Measurements from ENCODE around the gene LDLRAD4. TPM values are rescaled to one million over a fixed set of nuclear protein-coding genes. Genes with fewer than 3 reads are reported as not detected.

Gene LDLRAD4
- polyA plus RNA-seq, 4 donors = 2.7 to 17.6 (median 7.0) TPM

DNA sequence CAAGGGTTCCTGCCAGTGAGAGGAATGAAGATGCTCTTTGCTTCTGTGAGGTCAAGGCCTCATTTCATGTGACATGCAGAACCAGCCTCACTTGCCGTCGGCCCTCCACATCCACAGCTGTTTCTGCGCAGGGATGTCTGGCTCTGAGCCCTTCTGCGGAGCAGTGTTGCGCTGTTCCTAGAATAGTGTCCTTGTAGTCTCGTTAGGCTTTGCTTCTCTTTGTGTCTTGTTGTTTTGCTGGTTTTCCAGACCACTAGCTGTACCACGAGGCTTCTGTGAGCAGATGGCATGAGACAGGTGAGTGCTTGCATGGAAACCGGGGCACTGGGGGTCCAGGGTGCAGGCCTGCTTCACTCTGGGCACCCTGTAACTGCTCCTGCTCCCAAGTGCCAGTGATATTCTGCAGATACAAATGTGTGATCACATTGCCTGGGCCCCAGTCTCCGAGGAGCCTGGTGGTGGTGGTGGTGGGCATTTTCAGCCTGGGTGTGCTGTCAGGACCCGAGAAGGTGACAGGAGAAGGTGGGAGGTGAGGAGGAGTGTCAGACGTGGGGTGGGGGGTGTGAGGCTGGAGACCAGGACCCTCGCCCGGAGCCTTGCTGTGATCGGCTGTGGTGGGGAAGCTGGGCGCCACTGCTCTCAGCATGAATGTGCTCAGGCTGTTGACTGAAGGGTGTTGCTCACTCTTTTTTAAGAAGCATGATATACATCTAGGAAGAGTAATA, 34.3 kb downstream of the LDLRAD4 start:
- Histone ChIP-seq H3K4me1 (ENCODE audit: control insufficient read depth in 3 of 3, insufficient read depth in 2 of 3, low read depth in 1 of 3, low read length in 2 of 3) (peaks cover 0 to 4% (median 0%) of the 10 kb centered on the region in 3 donors), H3K27me3 (ENCODE audit: control insufficient read depth in 3 of 3, insufficient read depth in 3 of 3, low read length in 3 of 3) (no peaks in the 10 kb centered on the region), H3K9me3 (ENCODE audit: control insufficient read depth in 2 of 2, insufficient read depth in 1 of 2, low read depth in 1 of 2, low read length in 1 of 2) (no peaks in the 10 kb centered on the region), H3K27ac (ENCODE audit: low read depth in 1 of 3, low read length in 2 of 3) (no peak overlapping the region), H3K4me3 (ENCODE audit: low read depth in 1 of 3, low read length in 3 of 3) (no peak overlapping the region), H3K36me3 (ENCODE audit: control insufficient read depth in 3 of 3, insufficient read depth in 2 of 3, low read depth in 1 of 3, low read length in 3 of 3) (no peaks in the 10 kb centered on the region)
- FAIRE-seq (no peak), DNase-seq (no peak)
- 88 to 90% (median 89%) methylated on average over 15 of the region's 15 CpGs for WGBS, 3 donors

DNA sequence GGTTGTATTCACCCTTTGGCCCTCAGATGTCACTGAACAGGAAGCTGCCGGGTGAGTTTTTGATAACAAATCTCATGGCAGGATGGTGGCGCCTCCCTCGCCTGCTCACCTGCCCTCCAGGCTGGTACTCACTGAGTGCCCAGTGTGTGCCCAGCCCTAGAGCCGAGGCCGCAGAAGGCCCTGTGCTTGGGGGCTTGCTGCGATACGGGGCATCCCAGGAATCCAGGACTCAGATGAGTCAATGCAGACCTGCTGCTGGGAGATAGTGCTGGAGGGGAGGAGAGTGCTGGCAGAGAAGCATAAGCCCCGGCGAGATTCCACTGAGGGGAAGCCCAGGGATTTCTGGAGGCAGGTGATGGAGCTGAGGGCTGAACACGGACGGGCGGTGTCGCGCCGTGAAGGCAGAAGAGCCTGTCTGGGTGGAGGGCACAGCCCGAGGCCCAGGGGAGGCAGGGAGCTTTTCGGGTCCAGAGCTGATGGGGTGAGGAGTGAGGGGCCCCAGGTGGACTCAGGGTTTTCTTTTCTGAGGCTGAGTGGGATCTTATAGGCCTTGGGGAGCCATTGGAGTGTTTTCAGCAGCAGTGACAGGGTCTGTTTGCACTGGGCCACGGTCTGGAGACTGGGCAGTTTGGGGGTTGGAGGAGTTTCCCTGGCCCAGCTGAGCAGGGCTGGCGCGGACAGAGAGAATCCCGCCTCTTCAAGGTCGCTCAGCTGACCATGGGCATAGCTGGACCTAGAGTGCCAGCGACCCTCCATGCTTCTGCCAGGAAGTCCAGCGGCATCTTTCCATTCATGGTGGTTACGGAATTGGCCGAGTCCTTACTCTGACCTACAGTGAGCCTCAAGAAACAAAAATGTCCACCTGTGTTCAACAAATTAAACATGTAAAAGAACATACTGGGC, 35.5 kb downstream of the LDLRAD4 start:
- DNase-seq (peak in 1 of 2 donors; percentile 77), FAIRE-seq (no peak)
- Histone ChIP-seq H3K4me3 (ENCODE audit: low read depth in 1 of 3, low read length in 3 of 3) (no peak overlapping the region), H3K4me1 (ENCODE audit: control insufficient read depth in 3 of 3, insufficient read depth in 2 of 3, low read depth in 1 of 3, low read length in 2 of 3) (peaks cover 0 to 4% (median 0%) of the 10 kb centered on the region in 3 donors), H3K27ac (ENCODE audit: low read depth in 1 of 3, low read length in 2 of 3) (no peak overlapping the region), H3K9me3 (ENCODE audit: control insufficient read depth in 2 of 2, insufficient read depth in 1 of 2, low read depth in 1 of 2, low read length in 1 of 2) (no peaks in the 10 kb centered on the region), H3K27me3 (ENCODE audit: control insufficient read depth in 3 of 3, insufficient read depth in 3 of 3, low read length in 3 of 3) (no peaks in the 10 kb centered on the region), H3K36me3 (ENCODE audit: control insufficient read depth in 3 of 3, insufficient read depth in 2 of 3, low read depth in 1 of 3, low read length in 3 of 3) (no peaks in the 10 kb centered on the region)
- 66 to 86% (median 73%) methylated on average over 26 of the region's 26 CpGs for WGBS, 3 donors

DNA sequence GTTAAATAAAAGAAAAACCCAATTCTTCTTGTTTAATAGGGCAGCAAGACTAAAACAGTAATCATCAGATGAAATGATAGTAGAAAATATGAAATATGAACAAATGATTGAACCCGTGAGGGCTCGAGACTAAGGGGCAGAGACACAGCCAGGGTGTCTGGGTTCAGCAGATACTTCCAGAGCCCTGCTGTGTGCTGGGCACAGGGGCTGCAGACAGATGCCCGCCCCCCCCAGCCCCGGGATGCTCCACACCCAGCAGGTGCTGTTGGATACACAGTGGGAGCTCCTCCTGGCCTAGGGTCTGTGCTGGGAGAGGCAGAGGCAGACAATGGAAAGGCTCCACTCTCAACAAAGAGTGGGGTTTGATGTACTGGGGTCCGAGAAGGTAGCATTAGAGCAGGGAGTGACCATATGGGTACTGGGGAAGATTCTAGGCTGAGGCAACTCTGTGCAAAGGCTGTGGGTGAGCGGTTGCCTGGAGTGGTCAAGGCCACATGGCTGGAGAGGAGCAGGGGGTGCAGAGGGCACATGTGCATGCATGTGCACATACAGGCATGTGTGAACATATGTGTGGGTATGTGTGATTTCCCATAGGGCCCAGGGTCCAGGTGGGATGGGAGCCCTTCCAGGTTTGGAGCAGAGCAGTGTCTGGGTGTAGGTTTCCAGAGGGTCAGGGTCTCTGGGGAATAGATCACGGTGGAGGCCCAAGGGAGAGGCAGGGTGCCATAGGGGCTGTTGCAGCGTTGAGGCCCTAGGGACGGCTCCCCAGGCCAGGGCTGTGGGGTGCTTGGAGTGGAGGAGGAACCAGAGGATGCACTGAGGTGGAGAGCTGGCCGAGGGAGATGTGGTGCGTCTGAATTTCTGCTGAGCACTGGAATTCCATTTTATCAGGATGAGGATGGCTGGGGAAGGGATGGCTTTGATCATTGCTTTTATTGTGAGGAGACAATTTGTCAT, 36.7 kb downstream of the LDLRAD4 start:
- no peaks in the 10 kb centered on the region for H3K27me3 ChIP-seq (ENCODE audit: control insufficient read depth in 3 of 3, insufficient read depth in 3 of 3, low read length in 3 of 3)
- H3K9me3 ChIP-seq (ENCODE audit: control insufficient read depth in 2 of 2, insufficient read depth in 1 of 2, low read depth in 1 of 2, low read length in 1 of 2) = no peaks in the 10 kb centered on the region
- no peak overlapping the region for H3K4me3 ChIP-seq (ENCODE audit: low read depth in 1 of 3, low read length in 3 of 3)
- H3K36me3 ChIP-seq (ENCODE audit: control insufficient read depth in 3 of 3, insufficient read depth in 2 of 3, low read depth in 1 of 3, low read length in 3 of 3) = no peaks in the 10 kb centered on the region
- DNase-seq (no peak), FAIRE-seq (no peak)
- H3K4me1 ChIP-seq (ENCODE audit: control insufficient read depth in 3 of 3, insufficient read depth in 2 of 3, low read depth in 1 of 3, low read length in 2 of 3) = peaks cover 0 to 4% (median 0%) of the 10 kb centered on the region in 3 donors
- WGBS, 3 donors = 91 to 94% (median 93%) methylated on average over 11 of the region's 11 CpGs
- H3K27ac ChIP-seq (ENCODE audit: low read depth in 1 of 3, low read length in 2 of 3) = no peak overlapping the region

DNA sequence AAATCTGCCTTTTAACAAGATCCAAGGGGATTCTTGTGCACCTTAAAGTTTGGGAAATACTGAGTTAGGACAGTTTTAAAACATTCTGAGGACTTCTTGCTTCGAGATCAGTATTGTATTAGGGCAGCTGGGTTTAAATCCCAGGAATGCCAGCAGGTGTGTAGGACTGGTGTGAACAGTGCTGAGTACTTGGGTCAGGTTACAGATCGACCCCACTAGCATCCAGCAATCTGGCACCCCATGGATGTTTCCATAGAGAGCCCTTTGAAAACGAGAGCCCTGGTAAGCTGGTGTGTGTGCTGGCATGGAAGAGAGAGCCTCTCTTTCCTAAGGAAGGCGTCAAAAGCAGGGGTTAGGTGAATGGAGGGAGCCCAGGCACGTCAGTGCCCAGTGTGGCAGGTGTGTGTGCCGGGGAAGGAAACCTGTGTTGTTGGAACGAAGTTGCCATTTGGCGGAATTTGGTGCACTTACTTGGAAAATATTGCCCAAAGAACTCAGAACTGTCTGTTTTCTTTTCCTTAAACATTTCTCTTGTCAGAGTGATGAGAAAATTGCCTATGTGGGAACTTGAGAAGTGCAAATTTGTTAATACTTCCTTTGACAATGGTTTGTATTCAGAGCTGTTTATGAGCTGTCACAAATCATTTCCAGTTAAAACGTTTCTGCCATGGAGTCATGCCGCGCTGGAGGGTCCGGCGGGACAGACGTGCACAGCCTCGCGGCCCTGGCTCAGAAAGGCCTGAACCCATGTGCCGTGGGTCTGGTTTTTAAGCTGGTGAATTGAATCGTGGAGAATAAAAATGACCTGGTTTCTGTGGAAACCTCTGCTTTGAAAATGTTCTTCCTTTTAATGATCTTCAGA, 38.1 kb downstream of the LDLRAD4 start:
- Histone ChIP-seq H3K36me3 (ENCODE audit: control insufficient read depth in 3 of 3, insufficient read depth in 2 of 3, low read depth in 1 of 3, low read length in 3 of 3) (no peaks in the 10 kb centered on the region), H3K27me3 (ENCODE audit: control insufficient read depth in 3 of 3, insufficient read depth in 3 of 3, low read length in 3 of 3) (no peaks in the 10 kb centered on the region), H3K27ac (ENCODE audit: low read depth in 1 of 3, low read length in 2 of 3) (no peak overlapping the region), H3K4me3 (ENCODE audit: low read depth in 1 of 3, low read length in 3 of 3) (no peak overlapping the region), H3K4me1 (ENCODE audit: control insufficient read depth in 3 of 3, insufficient read depth in 2 of 3, low read depth in 1 of 3, low read length in 2 of 3) (peaks cover 0 to 4% (median 4%) of the 10 kb centered on the region in 3 donors), H3K9me3 (ENCODE audit: control insufficient read depth in 2 of 2, insufficient read depth in 1 of 2, low read depth in 1 of 2, low read length in 1 of 2) (no peaks in the 10 kb centered on the region)
- 80 to 85% (median 83%) methylated on average over 18 of the region's 18 CpGs for WGBS, 3 donors
- DNase-seq (no peak), FAIRE-seq (no peak)

DNA sequence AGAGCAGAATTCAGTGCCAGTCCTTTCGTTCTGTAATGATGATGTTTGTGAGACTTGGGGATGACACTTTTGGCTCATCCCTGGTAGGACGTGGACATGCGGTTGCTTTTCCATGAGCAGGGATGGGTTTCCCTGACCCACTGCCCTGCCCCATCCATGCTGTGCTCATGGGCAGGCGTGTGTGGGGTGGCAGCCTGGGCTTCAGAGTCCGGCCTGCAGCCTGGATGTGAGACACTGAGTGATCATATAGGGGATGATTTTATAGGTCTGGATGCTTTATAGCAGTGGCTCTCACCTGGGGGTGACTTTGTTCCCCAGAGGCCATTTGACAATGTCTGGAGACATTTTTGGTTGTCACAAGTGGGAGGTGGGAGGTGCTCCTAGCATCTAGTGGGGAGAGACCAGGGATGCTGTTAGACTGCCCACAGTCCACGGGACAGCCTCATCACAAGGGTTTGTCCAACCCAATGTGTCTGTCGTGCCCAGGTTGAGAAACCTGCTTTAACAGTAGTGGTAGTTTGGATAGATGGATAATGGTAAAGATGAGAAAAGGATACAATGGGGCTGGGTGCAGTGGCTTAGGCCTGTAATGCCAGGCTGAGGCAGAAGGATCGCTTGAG, 38.9 kb downstream of the LDLRAD4 start:
- peaks cover 0 to 4% (median 4%) of the 10 kb centered on the region in 3 donors for H3K4me1 ChIP-seq (ENCODE audit: control insufficient read depth in 3 of 3, insufficient read depth in 2 of 3, low read depth in 1 of 3, low read length in 2 of 3)
- 80 to 89% (median 85%) methylated on average over 8 of the region's 8 CpGs for WGBS, 3 donors
- DNase-seq (no peak), FAIRE-seq (no peak)
- H3K36me3 ChIP-seq (ENCODE audit: control insufficient read depth in 3 of 3, insufficient read depth in 2 of 3, low read depth in 1 of 3, low read length in 3 of 3) = no peaks in the 10 kb centered on the region
- H3K27ac ChIP-seq (ENCODE audit: low read depth in 1 of 3, low read length in 2 of 3) = no peak overlapping the region
- no peak overlapping the region for H3K4me3 ChIP-seq (ENCODE audit: low read depth in 1 of 3, low read length in 3 of 3)
- H3K27me3 ChIP-seq (ENCODE audit: control insufficient read depth in 3 of 3, insufficient read depth in 3 of 3, low read length in 3 of 3) = no peaks in the 10 kb centered on the region
- no peaks in the 10 kb centered on the region for H3K9me3 ChIP-seq (ENCODE audit: control insufficient read depth in 2 of 2, insufficient read depth in 1 of 2, low read depth in 1 of 2, low read length in 1 of 2)

DNA sequence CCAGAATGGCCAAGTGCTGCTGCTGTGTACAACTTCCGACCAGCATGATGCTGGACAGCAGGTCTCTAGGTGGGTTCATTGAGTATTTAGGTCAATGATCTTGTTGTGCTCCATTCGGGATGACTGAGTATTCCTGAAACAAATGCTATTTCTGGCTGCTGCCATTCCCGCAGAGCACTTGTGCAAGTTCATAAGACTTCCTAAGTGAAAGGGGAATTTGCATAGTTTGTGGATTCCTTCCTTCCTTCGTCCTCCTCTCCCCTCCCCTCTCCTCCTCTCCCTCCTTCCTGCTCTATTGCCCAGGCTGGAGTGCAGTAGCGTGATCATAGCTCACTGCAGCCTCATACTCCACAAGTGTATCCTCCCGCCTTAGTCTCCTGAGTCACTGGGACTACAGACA, 40.4 kb downstream of the LDLRAD4 start:
- WGBS, 3 donors = 66 to 84% (median 74%) methylated on average over 6 of the region's 6 CpGs
- H3K27ac ChIP-seq (ENCODE audit: low read depth in 1 of 3, low read length in 2 of 3) = no peak overlapping the region

DNA sequence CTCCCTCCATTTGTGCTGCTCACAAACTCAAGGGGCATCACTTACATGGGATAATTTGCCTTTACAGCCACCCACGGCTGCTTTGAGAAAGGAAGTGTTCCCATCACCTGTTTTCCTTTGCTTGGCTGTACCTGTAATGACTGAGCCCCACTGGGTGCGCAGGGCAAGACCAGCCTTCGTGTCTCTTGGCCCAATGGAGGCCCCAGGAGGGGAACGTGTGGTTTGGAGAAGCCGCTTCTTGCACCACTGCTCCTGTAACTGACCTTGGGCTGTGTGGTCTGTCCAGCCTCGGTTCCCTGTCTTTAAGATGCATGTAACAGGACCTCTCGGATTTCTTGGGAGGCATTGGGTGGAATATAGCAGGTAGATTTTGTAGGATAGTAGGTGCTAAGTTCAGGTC, 41.1 kb downstream of the LDLRAD4 start:
- no peak overlapping the region for H3K4me3 ChIP-seq (ENCODE audit: low read depth in 1 of 3, low read length in 3 of 3)
- FAIRE-seq (no peak), DNase-seq (no peak)
- H3K27ac ChIP-seq (ENCODE audit: low read depth in 1 of 3, low read length in 2 of 3) = no peak overlapping the region
- H3K27me3 ChIP-seq (ENCODE audit: control insufficient read depth in 3 of 3, insufficient read depth in 3 of 3, low read length in 3 of 3) = no peaks in the 10 kb centered on the region
- 57 to 68% (median 66%) methylated on average over 7 of the region's 7 CpGs for WGBS, 3 donors
- peaks cover 0 to 8% (median 0%) of the 10 kb centered on the region in 3 donors for H3K4me1 ChIP-seq (ENCODE audit: control insufficient read depth in 3 of 3, insufficient read depth in 2 of 3, low read depth in 1 of 3, low read length in 2 of 3)
- H3K36me3 ChIP-seq (ENCODE audit: control insufficient read depth in 3 of 3, insufficient read depth in 2 of 3, low read depth in 1 of 3, low read length in 3 of 3) = no peaks in the 10 kb centered on the region
- no peaks in the 10 kb centered on the region for H3K9me3 ChIP-seq (ENCODE audit: control insufficient read depth in 2 of 2, insufficient read depth in 1 of 2, low read depth in 1 of 2, low read length in 1 of 2)

More for the DNA sequence above, 40.4 kb downstream of the LDLRAD4 start:
- Histone ChIP-seq H3K36me3 (ENCODE audit: control insufficient read depth in 3 of 3, insufficient read depth in 2 of 3, low read depth in 1 of 3, low read length in 3 of 3) (no peaks in the 10 kb centered on the region), H3K9me3 (ENCODE audit: control insufficient read depth in 2 of 2, insufficient read depth in 1 of 2, low read depth in 1 of 2, low read length in 1 of 2) (no peaks in the 10 kb centered on the region), H3K27me3 (ENCODE audit: control insufficient read depth in 3 of 3, insufficient read depth in 3 of 3, low read length in 3 of 3) (no peaks in the 10 kb centered on the region), H3K4me1 (ENCODE audit: control insufficient read depth in 3 of 3, insufficient read depth in 2 of 3, low read depth in 1 of 3, low read length in 2 of 3) (peaks cover 0 to 4% (median 2%) of the 10 kb centered on the region in 3 donors), H3K4me3 (ENCODE audit: low read depth in 1 of 3, low read length in 3 of 3) (no peak overlapping the region)
- no peak for DNase-seq
- FAIRE-seq = no peak

All from small intestine (tissue), 7 donors.